ENCODE results near the gene ANAPC1.
"Not testable (repeated sequence)": the region's sequence is repeated elsewhere in the genome, so short reads cannot be mapped to it uniquely, and the experiment has no call there.

The ANAPC1 gene

DNA sequence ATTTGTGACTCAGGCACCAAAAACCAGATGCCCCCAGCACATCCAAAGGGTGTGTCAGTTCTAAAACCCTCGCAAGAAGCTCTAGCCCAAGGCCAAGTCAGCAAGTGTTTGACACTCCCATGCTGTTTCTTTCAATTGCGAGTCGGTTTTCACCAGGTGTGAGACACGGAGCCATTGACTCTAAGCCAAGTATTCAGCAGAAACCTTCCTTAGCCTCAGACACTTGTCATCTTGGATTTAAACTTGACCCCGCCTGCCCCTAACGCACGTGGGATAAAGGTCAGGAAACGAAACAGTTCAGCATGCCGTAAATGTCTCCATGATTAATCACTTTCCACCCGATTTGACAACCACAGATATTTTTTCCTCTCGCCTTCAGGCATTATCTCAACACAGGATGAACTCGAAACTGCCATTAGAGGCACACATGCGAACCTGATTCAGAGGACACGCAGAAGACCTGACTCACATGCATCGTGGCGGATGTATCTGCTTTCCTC is 156.3 kb downstream of the ANAPC1 start:
- H3K9ac ChIP-seq (ENCODE audit: low read length); H4K20me1 ChIP-seq (ENCODE audit: insufficient read depth, low read length); H3K36me3 ChIP-seq (replicated peaks; ENCODE audit: insufficient read depth, low read length); H3K4me1 ChIP-seq (ENCODE audit: low read length); H3F3A ChIP-seq (ENCODE audit: insufficient read depth, low read length); H3K9me2 ChIP-seq (replicated peaks; ENCODE audit: insufficient read depth, low read length); H3K4me3 ChIP-seq (ENCODE audit: low read length); H3K79me2 ChIP-seq (ENCODE audit: low read length); H3K9me3 ChIP-seq (replicated peaks; ENCODE audit: insufficient read depth, low read length); H2AFZ ChIP-seq (ENCODE audit: low read length); H3K4me2 ChIP-seq (ENCODE audit: low read depth, low read length); H3K27me3 ChIP-seq (replicated peaks; ENCODE audit: insufficient read depth, low read length): not testable (repeated sequence)
- H3K27ac ChIP-seq (ENCODE audit: low read length), result peak overlapping the region; percentile 64; the same call in 1 of the 2 replicates
- peak; percentile 75 for DNase-seq

DNA sequence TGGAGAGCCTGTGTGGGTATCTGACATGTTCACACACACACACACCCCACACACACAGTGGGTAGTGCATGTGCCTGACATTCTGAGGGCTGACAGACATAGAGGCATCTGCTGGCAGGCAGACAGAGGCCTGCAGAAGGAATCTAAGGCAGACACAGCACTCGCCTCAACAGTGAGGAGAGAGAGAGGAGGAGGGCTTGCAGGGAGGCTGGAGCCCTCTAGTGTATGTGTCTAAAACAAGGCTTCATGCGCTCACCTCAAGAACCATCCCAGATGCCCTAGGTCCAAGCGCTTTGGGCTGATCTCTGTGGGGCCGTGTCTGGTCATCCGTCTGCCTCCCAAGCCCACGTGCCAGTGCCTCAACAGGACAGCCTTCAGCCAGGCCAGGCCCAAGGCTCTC is 158.3 kb downstream of the ANAPC1 start:
- not testable (repeated sequence) for H3K79me2 ChIP-seq (ENCODE audit: low read length); H3K27ac ChIP-seq (ENCODE audit: low read length); H2AFZ ChIP-seq (ENCODE audit: low read length); H3K9ac ChIP-seq (ENCODE audit: low read length); H4K20me1 ChIP-seq (ENCODE audit: insufficient read depth, low read length); H3K27me3 ChIP-seq (replicated peaks; ENCODE audit: insufficient read depth, low read length); H3K9me3 ChIP-seq (replicated peaks; ENCODE audit: insufficient read depth, low read length); H3K4me1 ChIP-seq (ENCODE audit: low read length); H3K9me2 ChIP-seq (replicated peaks; ENCODE audit: insufficient read depth, low read length); H3F3A ChIP-seq (ENCODE audit: insufficient read depth, low read length); H3K4me2 ChIP-seq (ENCODE audit: low read depth, low read length); H3K4me3 ChIP-seq (ENCODE audit: low read length); H3K36me3 ChIP-seq (replicated peaks; ENCODE audit: insufficient read depth, low read length)
- DNase-seq, result peak; percentile 54
- TF ChIP-seq, protein P1, sequence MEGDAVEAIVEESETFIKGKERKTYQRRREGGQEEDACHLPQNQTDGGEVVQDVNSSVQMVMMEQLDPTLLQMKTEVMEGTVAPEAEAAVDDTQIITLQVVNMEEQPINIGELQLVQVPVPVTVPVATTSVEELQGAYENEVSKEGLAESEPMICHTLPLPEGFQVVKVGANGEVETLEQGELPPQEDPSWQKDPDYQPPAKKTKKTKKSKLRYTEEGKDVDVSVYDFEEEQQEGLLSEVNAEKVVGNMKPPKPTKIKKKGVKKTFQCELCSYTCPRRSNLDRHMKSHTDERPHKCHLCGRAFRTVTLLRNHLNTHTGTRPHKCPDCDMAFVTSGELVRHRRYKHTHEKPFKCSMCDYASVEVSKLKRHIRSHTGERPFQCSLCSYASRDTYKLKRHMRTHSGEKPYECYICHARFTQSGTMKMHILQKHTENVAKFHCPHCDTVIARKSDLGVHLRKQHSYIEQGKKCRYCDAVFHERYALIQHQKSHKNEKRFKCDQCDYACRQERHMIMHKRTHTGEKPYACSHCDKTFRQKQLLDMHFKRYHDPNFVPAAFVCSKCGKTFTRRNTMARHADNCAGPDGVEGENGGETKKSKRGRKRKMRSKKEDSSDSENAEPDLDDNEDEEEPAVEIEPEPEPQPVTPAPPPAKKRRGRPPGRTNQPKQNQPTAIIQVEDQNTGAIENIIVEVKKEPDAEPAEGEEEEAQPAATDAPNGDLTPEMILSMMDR (IDR thresholded peaks at IDR 0.05; ENCODE audit: low read length), result peak; percentile 26

DNA sequence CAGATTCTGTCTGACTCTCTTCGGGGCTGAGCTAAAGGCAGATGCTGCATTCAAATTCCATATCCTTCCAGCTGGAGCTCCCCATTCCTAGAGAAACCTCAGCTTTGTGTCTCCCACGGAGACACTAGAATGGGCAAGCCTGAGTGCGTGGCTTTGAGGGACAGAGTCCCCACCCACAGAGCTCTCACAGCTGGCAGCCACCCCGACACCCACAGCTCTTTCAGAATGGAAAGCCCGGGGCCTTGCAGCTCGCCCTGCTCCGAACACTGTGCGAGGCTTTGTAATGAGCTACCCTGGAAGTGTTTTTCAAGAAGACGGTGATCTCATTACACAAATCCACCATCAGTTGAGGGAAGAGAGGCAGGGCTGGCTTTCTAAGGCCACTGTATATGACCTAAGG is 164.4 kb downstream of the ANAPC1 start:
- H3K79me2 ChIP-seq (ENCODE audit: low read length); H3F3A ChIP-seq (ENCODE audit: insufficient read depth, low read length); H3K36me3 ChIP-seq (replicated peaks; ENCODE audit: insufficient read depth, low read length); H2AFZ ChIP-seq (ENCODE audit: low read length); H3K4me3 ChIP-seq (ENCODE audit: low read length); H3K27ac ChIP-seq (ENCODE audit: low read length); H3K9me3 ChIP-seq (replicated peaks; ENCODE audit: insufficient read depth, low read length); H4K20me1 ChIP-seq (ENCODE audit: insufficient read depth, low read length); H3K9me2 ChIP-seq (replicated peaks; ENCODE audit: insufficient read depth, low read length); H3K4me2 ChIP-seq (ENCODE audit: low read depth, low read length); DNase-seq; H3K9ac ChIP-seq (ENCODE audit: low read length); H3K27me3 ChIP-seq (replicated peaks; ENCODE audit: insufficient read depth, low read length); H3K4me1 ChIP-seq (ENCODE audit: low read length): not testable (repeated sequence)

All from MM.1S (cell line).